NOMO-1 treated with dmso at 0.1 percent for 144 hours (cell line): ENCODE results near the gene TEC.

Source experiments
- DNase-seq: peaks from one replicate; lab custom pipeline; 2025; ENCODE audit not compliant: unreplicated experiment; lab: John Stamatoyannopoulos, UW

Gene TEC

GRCh38 chr4:48269861-48270522, 354 bp upstream of the TEC start:
- peak; percentile 89 for DNase-seq

GRCh38 chr4:48267574-48267973, 2.1 kb downstream of the TEC start:
- DNase-seq: no peak

- no peak for DNase-seq
These were observed 2.9 kb downstream of the TEC start for GRCh38 chr4:48266781-48267180.

DNA sequence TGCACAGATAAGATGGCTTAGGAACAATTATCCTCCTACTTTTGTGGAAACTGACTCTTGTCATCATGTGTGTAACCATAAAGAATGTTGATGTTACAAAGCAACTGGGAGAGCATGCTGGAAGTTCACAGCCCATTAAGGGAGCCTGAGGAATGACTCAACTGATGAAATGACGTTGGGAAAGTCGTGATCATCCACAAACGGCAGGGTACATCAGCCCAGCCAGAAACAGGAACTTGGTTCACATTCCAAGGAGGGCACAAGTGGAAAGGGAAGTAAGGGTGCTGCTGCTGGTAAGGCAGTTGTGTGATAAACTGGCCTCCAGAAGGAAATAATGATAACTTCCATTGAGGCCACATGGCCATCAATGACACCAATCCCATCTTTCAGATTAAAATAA, 6.7 kb downstream of the TEC start:
- no peak for DNase-seq

- no peak for DNase-seq
These were observed 7.2 kb downstream of the TEC start for GRCh38 chr4:48262484-48262883.

GRCh38 chr4:48261281-48261680, 8.4 kb downstream of the TEC start:
- DNase-seq: no peak

DNA sequence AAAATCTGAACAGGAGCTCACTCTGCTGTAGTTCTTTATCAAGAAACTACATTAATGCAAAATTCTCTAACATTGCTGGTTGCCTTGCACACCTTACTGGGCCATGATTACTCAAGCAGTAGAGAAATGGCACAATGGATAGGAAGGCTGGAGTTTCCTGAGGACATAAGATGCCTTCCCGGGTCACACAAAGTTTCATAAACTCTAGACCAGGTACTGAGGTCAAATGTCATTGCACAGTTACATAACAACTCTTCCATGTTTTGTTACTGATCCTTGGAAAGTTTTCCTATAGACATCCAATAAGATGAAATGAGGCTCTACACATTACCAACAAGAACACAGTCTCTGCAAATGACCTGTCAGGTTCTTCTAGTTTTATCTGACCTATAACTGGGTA, 9.9 kb downstream of the TEC start:
- no peak for DNase-seq

- DNase-seq: no peak
These were observed 10.7 kb downstream of the TEC start for GRCh38 chr4:48258845-48259397.

DNA sequence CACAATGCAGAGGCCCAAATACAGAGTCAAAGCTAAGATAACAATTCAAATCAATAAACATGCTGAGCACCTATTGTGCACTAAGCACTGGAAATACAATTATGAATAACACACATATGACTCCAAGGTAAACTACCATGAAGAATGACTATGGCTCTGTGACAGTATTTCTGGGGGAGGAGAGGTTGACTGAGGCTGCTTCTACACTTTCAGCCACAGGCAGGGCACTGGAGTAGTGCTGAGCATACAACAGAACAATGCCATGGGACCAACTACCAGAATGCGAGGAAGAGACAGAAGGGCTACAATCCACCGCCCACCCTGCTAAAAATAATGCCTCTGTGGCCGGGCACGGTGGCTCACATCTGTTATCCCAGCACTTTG, 13.7 kb downstream of the TEC start:
- DNase-seq: no peak

- no peak for DNase-seq
These were observed 14.3 kb downstream of the TEC start for GRCh38 chr4:48255072-48255958.

DNA sequence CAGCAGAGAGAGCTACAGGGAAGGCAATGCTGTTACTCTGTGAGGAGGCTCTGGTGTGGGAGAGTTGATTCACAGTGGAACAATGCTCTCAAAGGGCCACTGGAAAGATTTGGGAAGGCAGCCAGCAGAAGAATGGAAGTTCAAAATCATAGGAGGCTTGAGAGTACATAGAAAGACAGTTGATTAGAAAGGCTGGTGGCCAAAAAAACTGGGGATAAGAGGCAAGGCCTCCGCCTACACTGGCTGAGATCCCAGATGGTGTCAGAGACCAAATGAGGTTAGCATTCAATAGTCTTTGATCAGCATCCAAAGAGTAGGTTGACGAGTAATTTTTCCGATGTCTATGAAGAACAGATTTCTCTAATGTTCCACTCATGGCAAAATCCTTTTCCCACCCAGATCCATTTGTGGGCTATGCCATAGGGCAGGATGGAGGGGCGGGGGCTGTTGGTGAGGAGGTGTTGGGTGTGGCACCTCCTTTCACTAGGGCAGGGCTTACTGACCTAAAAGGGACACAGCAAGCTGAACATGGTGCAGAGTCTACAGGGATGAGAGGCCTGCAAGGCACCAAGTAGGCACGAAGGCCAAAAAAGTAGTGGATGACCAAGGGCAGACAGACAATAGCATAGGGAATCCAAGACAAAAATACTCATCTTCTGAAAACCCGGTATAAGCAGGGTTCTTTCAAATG, 15.1 kb downstream of the TEC start:
- no peak for DNase-seq

GRCh38 chr4:48252313-48252712, 17.3 kb downstream of the TEC start:
- DNase-seq: no peak

DNA sequence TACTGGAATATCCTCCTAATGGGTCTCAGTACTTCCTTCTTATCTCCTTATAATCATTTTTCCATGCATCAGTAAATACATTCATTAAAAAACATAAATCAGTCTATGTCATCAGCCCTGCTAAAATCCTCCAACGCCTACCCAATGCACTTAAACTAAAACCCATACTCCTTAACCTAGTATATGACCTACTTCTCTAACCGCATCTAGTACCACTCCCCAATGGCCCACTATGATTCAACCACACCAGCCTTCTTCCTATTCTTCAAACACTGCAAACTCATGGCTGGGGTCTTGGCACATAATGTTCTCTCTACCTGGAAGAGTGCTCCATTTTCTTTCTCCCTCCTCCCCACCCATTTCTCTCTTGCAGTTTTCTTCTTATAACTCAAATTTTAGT, 18.7 kb downstream of the TEC start:
- no peak for DNase-seq

DNA sequence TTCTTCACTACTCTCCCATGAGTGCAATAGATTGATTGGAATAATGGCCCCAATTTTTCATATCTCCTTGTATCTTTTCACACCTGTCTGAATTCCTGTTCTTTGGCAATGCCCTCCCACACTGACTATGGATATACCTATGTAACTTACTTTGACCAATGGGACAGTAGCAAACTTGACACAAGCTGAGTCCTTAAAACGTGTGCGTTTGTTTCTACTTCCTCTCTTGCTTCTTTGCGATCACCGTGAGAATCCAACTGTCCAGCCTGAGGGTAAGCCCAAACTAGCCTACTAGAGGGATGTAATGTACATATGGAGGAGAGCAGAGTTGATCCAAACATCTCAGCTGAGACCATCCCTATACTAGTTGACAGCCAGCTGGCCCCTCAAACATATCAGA, 19.3 kb downstream of the TEC start:
- no peak for DNase-seq

DNA sequence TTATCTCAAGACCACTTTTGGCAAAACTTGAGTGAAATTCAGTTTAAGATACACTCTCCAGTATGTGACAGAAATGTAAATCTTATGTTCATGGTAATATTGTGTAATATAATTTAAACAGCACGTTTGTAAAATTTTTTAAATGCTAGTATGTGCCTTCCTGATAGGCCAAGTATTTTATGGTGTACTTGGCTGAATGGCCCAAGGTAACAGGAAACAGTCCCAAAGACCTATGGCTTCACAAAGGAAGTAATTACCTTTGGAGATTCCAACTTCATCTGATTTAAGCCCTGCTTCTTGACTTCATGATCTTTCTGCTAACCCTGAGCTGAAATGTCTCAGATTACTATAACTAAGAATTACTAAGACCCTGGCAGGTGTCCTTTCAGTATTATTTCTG, 20.3 kb downstream of the TEC start:
- no peak for DNase-seq

DNA sequence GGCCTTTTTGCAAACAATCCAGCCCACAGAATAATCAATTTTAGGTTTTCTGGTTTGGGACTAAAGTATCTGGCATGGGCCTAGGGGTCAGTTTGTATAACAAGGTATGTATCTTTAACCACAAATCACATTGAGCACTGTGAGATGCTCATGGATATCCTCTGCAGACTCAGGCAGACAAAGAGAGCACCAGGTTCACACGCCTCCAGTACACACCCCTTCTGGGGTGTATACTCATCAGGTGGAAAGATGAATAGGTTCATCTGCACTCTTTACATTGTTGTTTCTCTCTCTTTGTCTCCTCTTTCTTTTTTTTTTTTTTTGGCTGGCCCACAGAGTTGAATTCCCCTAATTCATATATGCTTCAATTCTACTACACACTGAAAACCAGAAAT, 21.1 kb downstream of the TEC start:
- no peak for DNase-seq

- no peak for DNase-seq
These were observed 21.6 kb downstream of the TEC start for GRCh38 chr4:48247878-48248558.

GRCh38 chr4:48247142-48247877, 22.3 kb downstream of the TEC start:
- DNase-seq: peak; percentile 40

GRCh38 chr4:48244665-48245064, 25.0 kb downstream of the TEC start:
- DNase-seq: no peak

DNA sequence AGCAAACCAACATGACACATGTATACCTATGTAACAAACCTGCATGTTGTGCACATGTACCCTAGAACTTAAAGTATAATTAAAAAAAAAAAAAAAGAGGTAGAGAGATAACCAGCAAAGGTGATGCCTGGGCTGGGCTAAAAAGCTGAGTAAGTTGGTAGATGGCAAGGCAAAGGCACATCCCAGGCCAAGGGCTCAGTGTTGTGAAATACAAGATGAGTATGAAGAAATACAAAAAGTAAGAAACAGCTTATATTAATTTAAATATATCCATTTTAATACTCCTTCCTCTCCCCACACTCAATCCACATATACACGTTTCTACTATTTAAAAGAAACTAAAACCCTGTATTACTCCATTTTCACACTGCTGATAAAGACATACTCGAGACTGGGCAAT, 25.8 kb downstream of the TEC start:
- no peak for DNase-seq
